Fibroblast of pulmonary artery (primary cell): Measurements from ENCODE around the gene FANCD2OS.
"Not testable (repeated sequence)": the region's sequence is repeated elsewhere in the genome, so short reads cannot be mapped to it uniquely, and the experiment has no call there.

ENCODE experiments used
- DNase-seq: peaks from one replicate; pipeline ENCODE4 v3.0.0-alpha.2; 2010; ENCODE audit warnings: low read depth
- H3K4me3 ChIP-seq: replicated peaks from 2 replicates; pipeline ENCODE4 v1.5.1; 2011; ENCODE audit warnings: low read depth, mild to moderate bottlenecking, control low read depth, low read length, moderate library complexity
- TF ChIP-seq, protein P1 (sequence below): IDR thresholded peaks from 2 replicates; pipeline ENCODE4 v1.5.1; 2011; ENCODE audit warnings: mild to moderate bottlenecking, control low read depth, low read length, inconsistent platforms; ENCODE audit errors: missing control alignments

The FANCD2OS gene

DNA sequence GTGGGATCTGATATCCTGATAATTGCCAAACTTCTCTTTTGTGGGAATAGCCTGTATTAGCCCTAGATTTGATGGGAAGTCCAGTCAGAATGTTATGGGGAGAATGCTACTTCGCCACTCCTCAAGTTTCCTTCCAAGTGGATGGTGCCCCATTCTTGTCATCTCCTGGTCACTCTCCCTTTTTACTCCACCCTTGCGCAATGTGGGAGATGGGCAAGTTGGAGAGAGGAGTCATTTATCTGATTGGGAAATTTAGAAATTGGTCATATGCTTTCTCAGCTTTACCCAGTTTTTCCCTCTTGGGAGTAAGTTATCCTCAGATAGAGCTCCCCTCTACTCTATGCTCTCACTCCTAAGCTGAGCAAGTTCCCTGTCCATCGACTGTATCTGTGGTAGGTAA is 14.4 kb downstream of the FANCD2OS start:
- TF ChIP-seq, protein P1, sequence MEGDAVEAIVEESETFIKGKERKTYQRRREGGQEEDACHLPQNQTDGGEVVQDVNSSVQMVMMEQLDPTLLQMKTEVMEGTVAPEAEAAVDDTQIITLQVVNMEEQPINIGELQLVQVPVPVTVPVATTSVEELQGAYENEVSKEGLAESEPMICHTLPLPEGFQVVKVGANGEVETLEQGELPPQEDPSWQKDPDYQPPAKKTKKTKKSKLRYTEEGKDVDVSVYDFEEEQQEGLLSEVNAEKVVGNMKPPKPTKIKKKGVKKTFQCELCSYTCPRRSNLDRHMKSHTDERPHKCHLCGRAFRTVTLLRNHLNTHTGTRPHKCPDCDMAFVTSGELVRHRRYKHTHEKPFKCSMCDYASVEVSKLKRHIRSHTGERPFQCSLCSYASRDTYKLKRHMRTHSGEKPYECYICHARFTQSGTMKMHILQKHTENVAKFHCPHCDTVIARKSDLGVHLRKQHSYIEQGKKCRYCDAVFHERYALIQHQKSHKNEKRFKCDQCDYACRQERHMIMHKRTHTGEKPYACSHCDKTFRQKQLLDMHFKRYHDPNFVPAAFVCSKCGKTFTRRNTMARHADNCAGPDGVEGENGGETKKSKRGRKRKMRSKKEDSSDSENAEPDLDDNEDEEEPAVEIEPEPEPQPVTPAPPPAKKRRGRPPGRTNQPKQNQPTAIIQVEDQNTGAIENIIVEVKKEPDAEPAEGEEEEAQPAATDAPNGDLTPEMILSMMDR = no peak
- no peak for DNase-seq
- no peak overlapping the region for H3K4me3 ChIP-seq

DNA sequence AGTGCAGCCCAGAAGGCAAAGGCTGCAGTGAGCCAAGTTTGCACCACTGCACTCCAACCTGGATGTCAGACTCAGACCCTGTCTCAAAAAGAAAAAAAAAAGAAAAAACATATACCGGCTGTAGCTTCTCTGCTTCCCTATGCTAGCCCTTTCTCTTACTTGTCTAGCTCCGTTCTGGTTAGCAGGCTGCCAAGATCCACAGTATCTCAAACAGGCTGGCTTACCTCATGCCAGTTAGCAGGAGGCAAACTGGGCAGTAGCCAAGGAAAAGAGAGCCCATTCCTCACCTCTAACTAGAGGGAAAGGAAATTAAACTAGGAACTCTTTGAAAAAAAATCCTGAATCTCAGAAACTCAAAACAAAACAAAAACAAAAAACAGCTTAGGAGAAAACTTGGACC is 16.7 kb downstream of the FANCD2OS start:
- H3K4me3 ChIP-seq, DNase-seq: not testable (repeated sequence)

DNA sequence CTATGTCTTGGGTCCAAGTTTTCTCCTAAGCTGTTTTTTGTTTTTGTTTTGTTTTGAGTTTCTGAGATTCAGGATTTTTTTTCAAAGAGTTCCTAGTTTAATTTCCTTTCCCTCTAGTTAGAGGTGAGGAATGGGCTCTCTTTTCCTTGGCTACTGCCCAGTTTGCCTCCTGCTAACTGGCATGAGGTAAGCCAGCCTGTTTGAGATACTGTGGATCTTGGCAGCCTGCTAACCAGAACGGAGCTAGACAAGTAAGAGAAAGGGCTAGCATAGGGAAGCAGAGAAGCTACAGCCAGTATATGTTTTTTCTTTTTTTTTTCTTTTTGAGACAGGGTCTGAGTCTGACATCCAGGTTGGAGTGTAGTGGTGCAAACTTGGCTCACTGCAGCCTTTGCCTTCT is 17.3 kb downstream of the FANCD2OS start:
- not testable (repeated sequence) for H3K4me3 ChIP-seq, DNase-seq

- no peak overlapping the region for H3K4me3 ChIP-seq
- TF ChIP-seq, protein P1 = no peak
- no peak for DNase-seq
Observed at GRCh38 chr3:10090179-10090578, 17.9 kb downstream of the FANCD2OS start.

DNA sequence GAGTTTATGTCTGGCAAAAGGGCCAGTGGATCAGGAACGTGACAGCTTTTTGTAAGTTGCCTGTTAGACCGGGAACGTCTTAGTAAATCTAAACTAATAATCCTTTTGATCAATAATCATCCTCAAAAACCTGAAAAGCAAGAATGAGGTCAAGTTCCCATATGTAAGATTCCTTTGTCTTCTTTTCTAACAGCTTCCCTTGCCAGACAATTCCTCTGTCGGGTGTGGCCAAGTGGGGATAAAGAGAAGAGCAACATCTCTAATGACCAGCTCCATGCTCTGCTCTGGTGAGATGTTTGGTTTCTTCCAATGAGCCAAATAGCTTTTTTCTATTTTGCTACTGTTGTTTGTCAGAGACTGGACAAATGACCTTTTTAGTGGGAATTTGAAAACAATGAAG is 19.8 kb downstream of the FANCD2OS start:
- TF ChIP-seq, protein P1 = no peak
- H3K4me3 ChIP-seq = no peak overlapping the region
- DNase-seq = no peak

- TF ChIP-seq, protein P1 = no peak
- H3K4me3 ChIP-seq = no peak overlapping the region
- no peak for DNase-seq
Observed at GRCh38 chr3:10085738-10086137, 22.3 kb downstream of the FANCD2OS start.

DNA sequence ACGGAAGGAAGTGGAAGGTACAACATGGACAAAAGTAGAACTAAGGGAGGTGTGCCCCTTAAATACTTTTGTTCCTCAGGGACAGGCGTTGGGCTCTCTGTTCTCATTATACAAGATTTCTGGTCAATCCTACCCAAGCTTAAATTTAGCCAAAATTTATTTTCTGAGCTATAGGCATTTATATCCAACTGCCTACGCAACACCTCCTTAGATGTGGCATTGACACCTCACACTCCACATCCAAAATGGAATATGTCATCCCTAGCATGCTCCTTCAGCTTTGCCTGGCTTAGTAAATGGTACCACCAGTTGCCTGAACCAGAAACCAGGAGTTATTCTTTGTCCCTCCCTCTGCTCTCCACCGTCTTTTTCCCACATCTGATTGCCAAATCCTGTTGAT is 26.2 kb downstream of the FANCD2OS start:
- no peak overlapping the region for H3K4me3 ChIP-seq
- no peak for DNase-seq
- TF ChIP-seq, protein P1 = no peak

DNA sequence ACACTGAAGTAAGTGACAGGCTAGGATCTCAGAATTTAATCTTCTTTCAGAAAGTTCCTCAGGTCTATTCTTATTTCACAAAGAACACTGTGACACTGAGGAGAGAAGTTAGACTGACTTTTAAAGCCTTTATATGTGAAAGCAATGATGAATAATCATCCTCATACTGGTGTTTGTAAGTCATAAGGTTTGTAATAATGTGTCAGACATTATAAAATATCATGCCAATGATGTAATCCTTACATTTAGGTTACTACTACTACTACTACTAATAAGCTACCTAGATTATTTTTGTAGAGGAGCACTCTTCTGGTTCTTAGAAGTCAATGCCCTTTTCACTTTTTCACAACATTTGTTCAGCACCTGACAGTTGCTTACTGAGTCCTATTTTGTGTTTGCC is 33.4 kb downstream of the FANCD2OS start:
- DNase-seq = no peak
- no peak overlapping the region for H3K4me3 ChIP-seq
- TF ChIP-seq, protein P1 = no peak

DNA sequence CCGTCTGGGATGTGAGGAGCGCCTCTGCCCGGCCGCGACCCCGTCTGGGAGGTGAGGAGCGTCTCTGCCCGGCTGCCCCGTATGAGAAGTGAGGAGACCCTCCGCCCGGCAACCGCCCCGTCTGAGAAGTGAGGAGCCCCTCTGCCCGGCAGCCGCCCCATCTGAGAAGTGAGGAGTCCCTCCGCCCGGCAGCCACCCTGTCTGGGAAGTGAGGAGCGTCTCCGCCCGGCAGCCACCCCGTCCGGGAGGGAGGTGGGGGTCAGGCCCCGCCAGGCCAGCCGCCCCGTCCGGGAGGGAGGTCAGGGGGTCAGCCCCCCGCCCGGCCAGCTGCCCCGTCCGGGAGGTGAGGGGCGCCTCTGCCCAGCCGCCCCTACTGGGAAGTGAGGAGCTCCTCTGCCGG is 38.0 kb downstream of the FANCD2OS start:
- not testable (repeated sequence) for DNase-seq, H3K4me3 ChIP-seq
